Vagina (tissue), 2 donors: ENCODE results near the gene CAMKMT. TPM values are rescaled to one million over a fixed set of nuclear protein-coding genes. Genes with fewer than 3 reads are reported as not detected.

ENCODE experiments used
- DNase-seq, 2 donors: peaks; one replicate each; pipeline ENCODE4 v3.0.0-alpha.2; 2017; ENCODE audit errors: extremely low spot score in 2 of 2
- H3K27ac ChIP-seq: fragments of 200-600 bp; sonication (generic); one replicate; pipeline ENCODE4 v1.5.1; 2019
- H3K27me3 ChIP-seq: fragments of 200-600 bp; sonication (generic); one replicate; pipeline ENCODE4 v1.5.1; 2019
- H3K36me3 ChIP-seq, 2 donors: fragments of 200-600 bp; sonication (generic); one replicate each; pipeline ENCODE4 v1.5.1; 2017 to 2019
- H3K4me1 ChIP-seq: fragments of 200-600 bp; sonication (generic); one replicate; pipeline ENCODE4 v1.5.1; 2019
- H3K4me3 ChIP-seq, 2 donors: fragments of 200-600 bp; sonication (generic); 1 replicate in 1 of 2; 2 replicates in 1 of 2; pipeline ENCODE4 v1.5.1; 2016 to 2019
- H3K9me3 ChIP-seq: fragments of 200-600 bp; sonication (generic); one replicate; pipeline ENCODE4 v1.5.1; 2019
- POLR2A ChIP-seq, 2 donors: fragments of 450-650 bp; IDR thresholded peaks; one replicate each; pipeline ENCODE4 v1.6.1; 2017; ENCODE audit warnings: antibody characterized with exemption in 2 of 2, mild to moderate bottlenecking in 2 of 2, moderate library complexity in 2 of 2
- POLR2AphosphoS5 ChIP-seq, 2 donors: sonication (generic); formaldehyde crosslinking; IDR thresholded peaks; one replicate each; pipeline ENCODE4 v1.9.0; 2017; ENCODE audit warnings: antibody characterized with exemption in 2 of 2, mild to moderate bottlenecking in 2 of 2, low read depth in 1 of 2; ENCODE audit not compliant: insufficient read depth in 1 of 2
- intact Hi-C: fragments of 100-400 bp; cut with DNase I; formaldehyde crosslinking; loops from one replicate; pipeline ENCODE4 v1.15.1; 2023
- total RNA-seq: library from RNA; depleted of rRNA; stranded (reverse); fragments of >200 nt; gene quantifications from one replicate; pipeline ENCODE4 v1.2.3, GENCODE V29; 2016
- TF ChIP-seq, protein P1 (sequence below), 3 experiments: fragments of 450-650 bp in 2 of 3; fragments of 200-600 bp in 1 of 3; sonication (generic) in 1 of 3; IDR thresholded peaks; one replicate each; pipeline ENCODE4 v1.5.1; 2017 to 2019; ENCODE audit warnings: antibody characterized with exemption in 3 of 3, mild to moderate bottlenecking in 2 of 3, moderate library complexity in 2 of 3

Gene CAMKMT
- total RNA-seq, 1 donor from 2014 or later: 21.1 TPM

DNA sequence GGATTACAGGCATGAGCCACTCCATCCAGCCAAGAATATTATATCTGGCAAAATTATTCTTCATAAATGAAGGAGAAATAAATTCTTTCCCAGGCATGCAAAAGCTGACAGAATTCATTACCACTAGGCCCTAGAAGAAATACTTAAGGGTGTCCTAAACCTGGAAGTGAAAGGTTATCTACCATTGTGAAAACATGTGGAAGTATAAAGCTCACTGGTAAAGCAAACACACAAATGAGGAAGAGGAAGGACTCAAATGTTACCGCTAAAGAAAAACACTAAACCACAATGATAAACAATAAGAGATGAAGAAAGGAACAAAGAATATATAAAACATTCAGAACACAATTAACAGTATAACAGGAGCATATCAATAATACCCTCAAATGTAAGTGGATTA, 171.8 kb downstream of the CAMKMT start:
- H3K36me3 ChIP-seq: no peaks in the 10 kb centered on the region
- H3K4me1 ChIP-seq: no peaks in the 10 kb centered on the region
- H3K4me3 ChIP-seq: no peak overlapping the region
- H3K27me3 ChIP-seq: no peaks in the 10 kb centered on the region
- TF ChIP-seq, protein P1, sequence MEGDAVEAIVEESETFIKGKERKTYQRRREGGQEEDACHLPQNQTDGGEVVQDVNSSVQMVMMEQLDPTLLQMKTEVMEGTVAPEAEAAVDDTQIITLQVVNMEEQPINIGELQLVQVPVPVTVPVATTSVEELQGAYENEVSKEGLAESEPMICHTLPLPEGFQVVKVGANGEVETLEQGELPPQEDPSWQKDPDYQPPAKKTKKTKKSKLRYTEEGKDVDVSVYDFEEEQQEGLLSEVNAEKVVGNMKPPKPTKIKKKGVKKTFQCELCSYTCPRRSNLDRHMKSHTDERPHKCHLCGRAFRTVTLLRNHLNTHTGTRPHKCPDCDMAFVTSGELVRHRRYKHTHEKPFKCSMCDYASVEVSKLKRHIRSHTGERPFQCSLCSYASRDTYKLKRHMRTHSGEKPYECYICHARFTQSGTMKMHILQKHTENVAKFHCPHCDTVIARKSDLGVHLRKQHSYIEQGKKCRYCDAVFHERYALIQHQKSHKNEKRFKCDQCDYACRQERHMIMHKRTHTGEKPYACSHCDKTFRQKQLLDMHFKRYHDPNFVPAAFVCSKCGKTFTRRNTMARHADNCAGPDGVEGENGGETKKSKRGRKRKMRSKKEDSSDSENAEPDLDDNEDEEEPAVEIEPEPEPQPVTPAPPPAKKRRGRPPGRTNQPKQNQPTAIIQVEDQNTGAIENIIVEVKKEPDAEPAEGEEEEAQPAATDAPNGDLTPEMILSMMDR (IDR thresholded peaks at IDR 0.05): no peak
- no peak for TF ChIP-seq POLR2A (IDR thresholded peaks at IDR 0.05)
- no peak for TF ChIP-seq POLR2AphosphoS5 (IDR thresholded peaks at IDR 0.05; ENCODE audit: insufficient read depth in 1 of 2, low read depth in 1 of 2)
- no peak for DNase-seq
- no peak overlapping the region for H3K27ac ChIP-seq
- intact Hi-C loops: no loop called here
- no peaks in the 10 kb centered on the region for H3K9me3 ChIP-seq

DNA sequence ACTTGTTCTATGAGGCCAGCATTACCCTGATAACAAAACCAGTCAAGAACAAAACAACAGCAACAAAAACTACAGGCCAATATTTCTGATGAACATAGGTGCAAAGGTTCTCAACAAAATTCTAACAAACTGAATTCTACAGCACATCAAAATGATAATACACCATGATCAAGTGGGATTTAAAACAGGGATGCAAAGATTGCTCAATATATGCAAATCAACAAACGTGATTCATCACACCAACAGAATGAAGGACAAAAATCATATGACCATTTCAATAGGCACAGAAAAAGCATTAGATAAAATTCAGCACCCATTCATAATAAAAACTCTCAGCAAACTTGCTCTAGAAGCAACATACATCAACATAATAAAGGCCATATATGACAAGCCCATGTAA, 173.6 kb downstream of the CAMKMT start:
- no peak overlapping the region for H3K4me3 ChIP-seq
- no peaks in the 10 kb centered on the region for H3K9me3 ChIP-seq
- TF ChIP-seq POLR2AphosphoS5 (IDR thresholded peaks at IDR 0.05; ENCODE audit: insufficient read depth in 1 of 2, low read depth in 1 of 2): no peak
- no peak for TF ChIP-seq POLR2A (IDR thresholded peaks at IDR 0.05)
- TF ChIP-seq, protein P1 (IDR thresholded peaks at IDR 0.05): no peak
- intact Hi-C loops: no loop called here
- DNase-seq: no peak
- H3K4me1 ChIP-seq: no peaks in the 10 kb centered on the region
- H3K27me3 ChIP-seq: no peaks in the 10 kb centered on the region
- no peaks in the 10 kb centered on the region for H3K36me3 ChIP-seq
- no peak overlapping the region for H3K27ac ChIP-seq

DNA sequence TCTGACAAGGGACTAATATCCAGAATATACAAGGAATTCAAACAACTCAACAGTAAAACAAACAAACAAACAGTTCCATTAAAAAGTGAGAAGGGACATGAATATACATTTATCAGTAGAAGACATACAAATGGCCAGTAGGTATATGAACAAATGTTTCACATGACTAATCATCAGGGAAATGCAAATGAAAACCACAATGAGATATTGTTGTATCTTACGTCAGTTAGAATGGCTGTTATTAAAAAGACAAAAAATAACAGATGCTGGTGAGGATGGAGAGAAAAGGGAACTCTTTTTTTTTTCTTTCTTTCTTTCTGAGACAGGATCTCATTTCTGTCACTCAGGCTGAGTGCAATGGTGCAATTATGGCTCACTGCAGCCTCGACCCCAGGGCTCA, 175.5 kb downstream of the CAMKMT start:
- no peaks in the 10 kb centered on the region for H3K27me3 ChIP-seq
- H3K4me3 ChIP-seq: no peak overlapping the region
- intact Hi-C loops: no loop called here
- no peak for DNase-seq
- no peak overlapping the region for H3K27ac ChIP-seq
- H3K36me3 ChIP-seq: no peaks in the 10 kb centered on the region
- TF ChIP-seq POLR2A (IDR thresholded peaks at IDR 0.05): no peak
- no peaks in the 10 kb centered on the region for H3K9me3 ChIP-seq
- no peaks in the 10 kb centered on the region for H3K4me1 ChIP-seq

DNA sequence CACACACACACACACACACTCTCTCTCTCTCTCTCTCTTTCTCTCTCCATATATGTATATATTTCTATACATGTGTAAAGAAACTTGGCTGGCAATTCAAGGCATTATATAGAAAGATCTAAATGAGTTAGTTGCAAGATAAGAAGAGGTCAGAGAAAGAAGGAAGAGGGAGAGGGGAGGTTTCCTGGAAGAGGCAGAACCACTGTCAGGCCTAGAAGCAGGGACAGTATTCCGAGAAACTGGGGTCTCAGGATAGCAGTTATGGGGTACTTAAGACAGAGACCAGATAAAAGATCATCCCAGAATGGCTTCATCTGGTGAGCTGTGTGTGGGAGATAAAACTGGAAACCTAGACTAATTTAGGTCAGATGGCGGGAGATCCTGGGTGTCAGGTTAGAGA, 180.8 kb downstream of the CAMKMT start:
- Histone ChIP-seq H3K27ac (no peak overlapping the region), H3K9me3 (no peaks in the 10 kb centered on the region), H3K36me3 (no peaks in the 10 kb centered on the region), H3K4me1 (no peaks in the 10 kb centered on the region), H3K4me3 (no peak overlapping the region), H3K27me3 (no peaks in the 10 kb centered on the region)
- intact Hi-C loops: no loop called here
- TF ChIP-seq POLR2A (IDR thresholded peaks at IDR 0.05) (no peak), POLR2AphosphoS5 (IDR thresholded peaks at IDR 0.05; ENCODE audit: insufficient read depth in 1 of 2, low read depth in 1 of 2) (no peak)
- TF ChIP-seq, protein P1 (IDR thresholded peaks at IDR 0.05): no peak
- no peak for DNase-seq

DNA sequence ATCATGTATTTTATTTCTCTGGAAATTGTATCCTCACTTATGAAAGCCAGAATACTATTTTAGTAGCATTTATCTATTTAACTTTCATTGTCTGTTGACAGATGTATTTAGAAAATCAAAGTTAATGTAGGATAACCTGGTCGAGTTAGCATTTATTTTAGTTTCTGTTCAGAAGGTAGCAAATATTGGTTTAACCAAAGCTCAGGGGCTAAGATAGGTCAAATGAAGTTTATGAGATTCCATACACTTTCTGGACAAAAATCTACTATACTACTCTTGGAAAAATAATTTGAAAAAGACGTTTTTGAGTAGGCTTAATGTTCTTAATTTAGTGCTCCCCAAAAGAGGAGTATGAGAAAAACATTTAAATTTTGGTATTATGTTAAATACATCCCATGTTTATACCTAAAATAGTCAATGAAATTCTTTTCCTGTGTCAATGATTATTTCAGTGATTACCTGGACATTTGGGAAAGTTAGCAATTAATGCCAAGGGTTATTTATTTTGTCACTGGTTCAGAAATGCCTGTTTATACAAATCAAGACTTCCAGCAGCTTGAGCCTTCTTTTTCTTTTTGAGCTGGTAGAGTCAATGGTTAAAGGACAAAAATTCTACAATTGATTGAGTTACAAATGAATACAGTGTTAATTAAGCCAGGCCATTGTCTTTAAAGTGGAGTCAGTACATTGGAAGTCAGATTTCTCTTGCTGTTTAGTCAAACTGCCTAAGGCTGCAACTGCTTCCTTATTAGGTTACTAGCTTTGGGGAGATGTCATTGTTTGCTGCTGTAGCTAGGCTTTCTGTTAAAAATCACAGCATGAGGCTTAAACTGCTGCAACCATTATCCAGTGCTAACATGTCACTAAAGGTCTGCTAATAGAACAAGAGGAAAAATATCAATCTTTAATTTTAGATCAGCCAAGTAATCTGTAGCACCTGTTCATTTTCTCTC, 182.3 kb downstream of the CAMKMT start:
- Histone ChIP-seq H3K27ac (no peak overlapping the region), H3K4me3 (no peak overlapping the region), H3K9me3 (no peaks in the 10 kb centered on the region), H3K4me1 (peaks cover 9% of the 10 kb centered on the region), H3K27me3 (no peaks in the 10 kb centered on the region), H3K36me3 (no peaks in the 10 kb centered on the region)
- TF ChIP-seq, protein P1 (IDR thresholded peaks at IDR 0.05): no peak
- no peak for TF ChIP-seq POLR2A (IDR thresholded peaks at IDR 0.05)
- TF ChIP-seq POLR2AphosphoS5 (IDR thresholded peaks at IDR 0.05; ENCODE audit: insufficient read depth in 1 of 2, low read depth in 1 of 2): no peak
- DNase-seq: no peak
- intact Hi-C loops: no loop called here
